Epidermal melanocyte (primary cell): ENCODE results near the gene ANKRD20A1.
"Not testable (repeated sequence)": the region's sequence is repeated elsewhere in the genome, so short reads cannot be mapped to it uniquely, and the experiment has no call there.

ENCODE experiments used
- DNase-seq: peaks from one replicate; pipeline ENCODE4 v3.0.0; 2011; ENCODE audit warnings: low spot score; ENCODE audit not compliant: insufficient read length

The ANKRD20A1 gene

GRCh38 chr9:67858871-67859270, at the start of gene ANKRD20A1:
ANKRD20A1 (plus strand) TSS chr9:67858931; CDS start chr9:67859427, 496 bp downstream.
- not testable (repeated sequence) for DNase-seq

GRCh38 chr9:67832088-67832487, 26.6 kb upstream of the ANKRD20A1 start:
- not testable (repeated sequence) for DNase-seq
